A549 (cell line): ENCODE data around the gene TSPAN33. TPM values are rescaled to one million over a fixed set of nuclear protein-coding genes. Genes with fewer than 3 reads are reported as not detected.
"Not testable (repeated sequence)": the region's sequence is repeated elsewhere in the genome, so short reads cannot be mapped to it uniquely, and the experiment has no call there.

Experiments used
- ATAC-seq, 2 experiments: fragments of 200-7000 bp in 1 of 2; fragments of >200 bp in 1 of 2; cut with Nextera tagmentation in 1 of 2; cut with Tn5 transposase in 1 of 2; 3 replicates each; pipeline versions ENCODE4 v1.8.0 to v1.9.1; 2018 to 2020; ENCODE audit warnings: mild to moderate bottlenecking in 1 of 2, moderate library complexity in 1 of 2
- CTCF ChIA-PET: fragments of 300-600 bp; sonication (Branson Sonifier 250); formaldehyde crosslinking; extraction: SDS; loops from one replicate; lab custom pipeline; 2021; ENCODE audit warnings: antibody characterized with exemption, inconsistent platforms; lab: Yijun Ruan, JAX
- POLR2A ChIA-PET: fragments of 350-600 bp; formaldehyde crosslinking; extraction: SDS; loops from one replicate; lab custom pipeline; 2021; ENCODE audit warnings: antibody characterized with exemption, inconsistent platforms; lab: Yijun Ruan, JAX
- DNase-seq, 2 experiments: peaks; one replicate each; pipeline versions ENCODE4 v3.0.0 to v3.0.0-alpha.2; 2011 to 2016; ENCODE audit warnings: low read depth in 1 of 2, low spot score in 1 of 2
- FAIRE-seq: peaks from 2 replicates; lab custom pipeline; 2011; peaks lifted over from hg19 to GRCh38; lab: Jason Lieb, UNC
- H3K27ac ChIP-seq, 2 experiments: fragments of >200 bp; sonication (Bioruptor Twin); formaldehyde crosslinking; 3 replicates each; pipeline ENCODE4 v1.5.1; 2016 to 2017
- H3K4me1 ChIP-seq: fragments of >200 bp; sonication (Bioruptor Twin); formaldehyde crosslinking; 3 replicates; pipeline ENCODE4 v1.6.1; 2016
- H3K4me2 ChIP-seq: fragments of >200 bp; sonication (Bioruptor Twin); formaldehyde crosslinking; 3 replicates; pipeline ENCODE4 v1.6.1; 2016
- H3K4me3 ChIP-seq: fragments of >200 bp; sonication (Bioruptor Twin); formaldehyde crosslinking; 3 replicates; pipeline ENCODE4 v1.5.1; 2016
- H3K9me3 ChIP-seq: fragments of >200 bp; sonication (Bioruptor Twin); formaldehyde crosslinking; 3 replicates; pipeline ENCODE4 v1.6.1; 2016
- CHD2 ChIP-seq: fragments of 150-350 bp; IDR thresholded peaks from 2 replicates; pipeline ENCODE4 v1.6.1; 2014; ENCODE audit warnings: low read length; ENCODE audit not compliant: partially characterized antibody
- EHF ChIP-seq: fragments of 250-450 bp; sonication (Bioruptor Pico); IDR thresholded peaks from 2 replicates; pipeline ENCODE4 v1.5.0; 2020; ENCODE audit warnings: mild to moderate bottlenecking
- GATA3 ChIP-seq: IDR thresholded peaks from 2 replicates; pipeline ENCODE4 v1.6.1; 2012; ENCODE audit warnings: borderline replicate concordance
- HDAC2 ChIP-seq: fragments of 200-600 bp; sonication (generic); IDR thresholded peaks from 2 replicates; pipeline ENCODE4 v1.6.1; 2016
- HEYL ChIP-seq: fragments of 250-450 bp; sonication (Bioruptor Pico); IDR thresholded peaks from 2 replicates; pipeline ENCODE4 v1.8.0; 2021; ENCODE audit warnings: mild to moderate bottlenecking, moderate library complexity
- JUN ChIP-seq, 2 experiments: fragments of >200 bp; sonication (Bioruptor Twin); formaldehyde crosslinking; IDR thresholded peaks; 2 replicates in 1 of 2; 3 replicates in 1 of 2; pipeline ENCODE4 v1.6.1; 2016 to 2017
- KDM5A ChIP-seq: fragments of 200-600 bp; sonication (generic); IDR thresholded peaks from 2 replicates; pipeline ENCODE4 v1.6.1; 2016; ENCODE audit warnings: antibody characterized with exemption, mild to moderate bottlenecking
- PHF8 ChIP-seq: fragments of 200-600 bp; sonication (generic); IDR thresholded peaks from 2 replicates; pipeline ENCODE4 v1.6.1; 2016; ENCODE audit warnings: low read depth, mild to moderate bottlenecking, antibody characterized with exemption, moderate library complexity, borderline replicate concordance
- RAD21 ChIP-seq, 2 experiments: fragments of >200 bp in 1 of 2; sonication (Bioruptor Twin) in 1 of 2; formaldehyde crosslinking in 1 of 2; IDR thresholded peaks in 1 of 2; conservative IDR thresholded peaks in 1 of 2; 2 replicates in 1 of 2; 3 replicates in 1 of 2; pipeline ENCODE4 v1.6.1; 2012 to 2018; ENCODE audit warnings: inconsistent platforms in 1 of 2
- RARB ChIP-seq: fragments of 250-450 bp; sonication (Bioruptor Pico); IDR thresholded peaks from 2 replicates; pipeline ENCODE4 v1.8.0; 2021; ENCODE audit warnings: mild to moderate bottlenecking, moderate library complexity
- RCOR1 ChIP-seq: fragments of 150-350 bp; IDR thresholded peaks from 2 replicates; pipeline ENCODE4 v1.6.1; 2014; ENCODE audit warnings: antibody characterized with exemption, low read length, low read depth
- ZC3H11A ChIP-seq: fragments of 450-650 bp; IDR thresholded peaks from 2 replicates; pipeline ENCODE4 v1.6.1; 2014; ENCODE audit warnings: antibody characterized with exemption, mild to moderate bottlenecking
- WGBS: methylation state at CpG from one replicate; pipeline ENCODE4 v1.1.6; 2017; ENCODE audit errors: missing lambda C conversion rate; 5-methylcytosine and 5-hydroxymethylcytosine counted together
- polyA plus RNA-seq, 4 experiments: library from polyadenylated mRNA; depleted of rRNA in 3 of 4; stranded (reverse); fragments of >200 nt; fragmentation: RNase III in 1 of 4; extraction: RNeasy Plus Mini Kit Qiagen cat#74134 plus additional on column Dnase treatment in 1 of 4; gene quantifications; 2 replicates in 3 of 4; 3 replicates in 1 of 4; pipeline ENCODE4 v1.2.3, GENCODE V29; 2011 to 2017
- TF ChIP-seq, protein P1 (sequence below): IDR thresholded peaks from 2 replicates; pipeline ENCODE4 v1.6.1; 2012
- TF ChIP-seq, protein P2 (sequence below): fragments of >200 bp; sonication (Bioruptor Twin); formaldehyde crosslinking; IDR thresholded peaks from 2 replicates; pipeline ENCODE4 v1.6.1; 2016

The TSPAN33 gene
- polyA plus RNA-seq, 2 of the 4 experiments (the other 2 are of a cell fraction), result 5.0 to 9.1 TPM

DNA sequence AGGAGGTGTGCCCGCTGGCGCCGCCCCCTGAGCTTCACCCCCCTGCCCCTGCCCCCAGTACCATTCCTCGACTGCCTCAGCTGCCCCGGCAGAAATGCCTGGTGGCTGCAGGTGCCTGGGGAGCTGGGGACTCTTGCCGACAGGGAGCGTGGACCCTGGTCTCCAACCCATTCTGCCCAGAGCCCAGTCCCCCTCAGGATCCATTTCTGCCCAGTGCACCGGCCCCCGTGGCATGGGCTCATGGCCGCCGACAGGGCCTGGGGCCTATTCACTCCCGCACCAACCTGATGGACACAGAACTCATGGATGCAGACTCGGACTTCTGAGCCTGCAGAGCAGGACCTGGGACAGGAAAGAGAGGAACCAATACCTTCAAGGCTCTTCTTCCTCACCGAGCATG lies 67.6 kb downstream of the TSPAN33 start:
- POLR2A ChIA-PET, result no interaction called here
- TF ChIP-seq EHF (CRISPR knock-in tag) (no peak), JUN (IDR thresholded peaks at IDR 0.05) (no peak), CHD2 (no peak), HEYL (CRISPR knock-in tag) (no peak)
- TF ChIP-seq, protein P1, sequence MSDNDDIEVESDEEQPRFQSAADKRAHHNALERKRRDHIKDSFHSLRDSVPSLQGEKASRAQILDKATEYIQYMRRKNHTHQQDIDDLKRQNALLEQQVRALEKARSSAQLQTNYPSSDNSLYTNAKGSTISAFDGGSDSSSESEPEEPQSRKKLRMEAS, result no peak
- Histone ChIP-seq H3K27ac (no peak overlapping the region), H3K4me1 (0 out of 3 replicates have a peak, but pooled peaks cover 3% of the 10 kb centered on the region), H3K9me3 (no peaks in the 10 kb centered on the region), H3K4me3 (no peak overlapping the region), H3K4me2 (no peak overlapping the region)
- WGBS, result 83% methylated on average over 10 of the region's 14 CpGs
- DNase-seq (no peak), FAIRE-seq (no peak), ATAC-seq (no peak)
- CTCF ChIA-PET, result interaction anchor here (0.7 to 8.3 kb wide), 7 partner anchors 9 to 269 kb away, joined by 3 to 88 read pairs (median 9); no protein-coding TSS in a partner anchor

GRCh38 chr7:129212596-129212995 lies 68.1 kb downstream of the TSPAN33 start:
- H3K9me3 ChIP-seq, result no peaks in the 10 kb centered on the region
- 0 out of 3 replicates have a peak, but pooled peaks cover 3% of the 10 kb centered on the region for H3K4me1 ChIP-seq
- CTCF ChIA-PET, result interaction anchor here (0.7 to 8.3 kb wide), 6 partner anchors 10 to 268 kb away, joined by 3 to 88 read pairs (median 8); no protein-coding TSS in a partner anchor
- ATAC-seq, result no peak
- no peak overlapping the region for H3K4me2 ChIP-seq
- 71% methylated on average over 2 of the region's 4 CpGs for WGBS
- TF ChIP-seq GATA3 (no peak), RARB (CRISPR knock-in tag) (no peak), KDM5A (no peak), PHF8 (no peak), HDAC2 (no peak), JUN (IDR thresholded peaks at IDR 0.05) (no peak), ZC3H11A (no peak), RCOR1 (no peak)
- TF ChIP-seq, protein P2, sequence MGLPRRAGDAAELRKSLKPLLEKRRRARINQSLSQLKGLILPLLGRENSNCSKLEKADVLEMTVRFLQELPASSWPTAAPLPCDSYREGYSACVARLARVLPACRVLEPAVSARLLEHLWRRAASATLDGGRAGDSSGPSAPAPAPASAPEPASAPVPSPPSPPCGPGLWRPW, result no peak
- TF ChIP-seq, all 56 proteins: peak for 0
- no peak for DNase-seq
- Histone ChIP-seq H3K4me3 (no peak overlapping the region), H3K27ac (no peak overlapping the region)
- FAIRE-seq, result no peak
- POLR2A ChIA-PET, result no interaction called here

GRCh38 chr7:129213828-129214227 lies 69.3 kb downstream of the TSPAN33 start:
- H3K4me1 ChIP-seq, result 0 out of 3 replicates have a peak, but pooled peaks cover 3% of the 10 kb centered on the region
- H3K27ac ChIP-seq, result no peak overlapping the region
- H3K9me3 ChIP-seq, result no peaks in the 10 kb centered on the region
- FAIRE-seq (no peak), ATAC-seq (peak in 1 of 2 experiments; percentile 35; a peak in 3 of 6 replicates), DNase-seq (peak in 1 of 2 experiments; percentile 54)
- TF ChIP-seq RCOR1 (no peak), PHF8 (no peak), RAD21 (conservative IDR thresholded peaks at IDR 0.05 in 1 of 2, IDR thresholded peaks at IDR 0.05 in 1 of 2) (peak; percentile 26 to 52; a peak in 3 of 5 replicates)
- WGBS, result 66% methylated on average over 15 of the region's 15 CpGs
- ChIA-PET CTCF (interaction anchor here (0.8 to 8.3 kb wide), 6 partner anchors 9 to 431 kb away, joined by 3 to 88 read pairs (median 4); no protein-coding TSS in a partner anchor), POLR2A (no interaction called here)
- no peak overlapping the region for H3K4me2 ChIP-seq
- H3K4me3 ChIP-seq, result no peak overlapping the region

DNA sequence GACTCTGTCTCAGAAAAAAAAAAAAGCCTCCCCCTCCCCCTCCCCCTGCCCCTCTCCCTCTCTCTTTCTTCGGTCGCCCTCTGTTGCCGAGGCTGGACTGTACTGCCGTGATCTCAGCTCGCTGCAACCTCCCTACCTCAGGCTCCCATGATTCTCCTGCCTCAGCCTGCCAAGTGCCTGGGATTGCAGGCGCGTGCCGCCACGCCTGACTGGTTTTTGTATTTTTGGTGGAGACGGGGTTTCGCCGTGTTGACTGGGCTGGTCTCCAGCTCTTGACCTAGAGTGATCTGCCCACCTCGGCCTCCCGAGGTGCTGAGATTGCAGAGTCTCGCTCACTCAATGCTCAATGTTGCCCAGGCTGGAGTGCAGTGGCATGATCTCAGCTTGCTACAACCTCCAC lies 71.2 kb downstream of the TSPAN33 start:
- DNase-seq, FAIRE-seq, H3K4me1 ChIP-seq, H3K4me2 ChIP-seq, POLR2A ChIA-PET, H3K27ac ChIP-seq, ATAC-seq, H3K9me3 ChIP-seq, H3K4me3 ChIP-seq: not testable (repeated sequence)
- CTCF ChIA-PET, result interaction anchor here (1.2 to 8.3 kb wide), 5 partner anchors 15 to 256 kb away, joined by 3 to 88 read pairs (median 5); no protein-coding TSS in a partner anchor
- 93% methylated on average over 15 of the region's 15 CpGs for WGBS

GRCh38 chr7:129216101-129216715 lies 71.7 kb downstream of the TSPAN33 start:
- H3K9me3 ChIP-seq, H3K4me1 ChIP-seq, POLR2A ChIA-PET, ATAC-seq, H3K27ac ChIP-seq, H3K4me2 ChIP-seq, FAIRE-seq, DNase-seq, H3K4me3 ChIP-seq: not testable (repeated sequence)
- WGBS, result 76% methylated on average over 6 of the region's 34 CpGs
- CTCF ChIA-PET, result interaction anchor here (1.2 to 8.3 kb wide), 6 partner anchors 16 to 255 kb away, joined by 3 to 88 read pairs (median 4); no protein-coding TSS in a partner anchor

DNA sequence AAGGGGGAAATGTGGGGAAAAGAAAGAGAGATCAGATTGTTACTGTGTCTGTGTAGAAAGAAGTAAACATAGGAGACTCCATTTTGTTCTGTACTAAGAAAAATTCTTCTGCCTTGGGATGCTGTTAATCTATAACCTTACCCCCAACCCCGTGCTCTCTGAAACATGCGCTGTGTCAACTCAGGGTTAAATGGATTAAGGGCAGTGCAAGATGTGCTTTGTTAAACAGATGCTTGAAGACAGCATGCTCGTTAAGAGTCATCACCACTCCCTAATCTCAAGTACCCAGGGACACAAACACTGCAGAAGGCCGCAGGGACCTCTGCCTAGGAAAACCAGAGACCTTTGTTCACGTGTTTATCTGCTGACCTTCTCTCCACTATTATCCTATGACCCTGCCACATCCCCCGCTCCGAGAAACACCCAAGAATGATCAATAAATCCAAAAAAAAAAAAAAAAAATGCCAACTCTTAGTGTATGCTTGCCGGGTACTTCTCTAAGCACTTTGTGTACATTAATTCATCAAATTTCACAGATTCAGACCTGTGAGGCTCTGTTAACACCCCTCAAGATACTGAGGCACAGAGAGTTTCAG lies 72.4 kb downstream of the TSPAN33 start:
- not testable (repeated sequence) for DNase-seq, FAIRE-seq

More for the DNA sequence above, 72.4 kb downstream of the TSPAN33 start:
- H3K4me3 ChIP-seq, H3K4me2 ChIP-seq, ATAC-seq, H3K27ac ChIP-seq, POLR2A ChIA-PET, H3K9me3 ChIP-seq, H3K4me1 ChIP-seq: not testable (repeated sequence)
- CTCF ChIA-PET, result interaction anchor here (1.2 to 7.4 kb wide), 13 partner anchors 13 to 427 kb away, joined by 3 to 203 read pairs (median 16); no protein-coding TSS in a partner anchor
- WGBS, result 36% methylated on average over 8 of the region's 8 CpGs
